Esophagus squamous epithelium (tissue), 5 donors: ENCODE data around the gene GNB5. TPM values are rescaled to one million over a fixed set of nuclear protein-coding genes. Genes with fewer than 3 reads are reported as not detected.

Experiments
- DNase-seq: peaks from one replicate; lab custom pipeline; 2025; lab: John Stamatoyannopoulos, UW
- H3K27ac ChIP-seq, 4 donors: fragments of 200-600 bp; sonication (generic); one replicate each; pipeline ENCODE4 v1.5.1; 2016 to 2019; ENCODE audit warnings: mild to moderate bottlenecking in 1 of 4
- H3K27me3 ChIP-seq, 4 donors: fragments of 200-600 bp; sonication (generic); 1 replicate in 3 of 4; 2 replicates in 1 of 4; pipeline versions ENCODE4 v1.5.1 to v1.6.0; 2017 to 2021; ENCODE audit warnings: antibody characterized with exemption in 1 of 4
- H3K36me3 ChIP-seq, 3 donors: fragments of 200-600 bp; sonication (generic); one replicate each; pipeline ENCODE4 v1.5.1; 2016 to 2019
- H3K4me1 ChIP-seq, 3 donors: fragments of 200-600 bp; sonication (generic); one replicate each; pipeline ENCODE4 v1.5.1; 2017 to 2019
- H3K4me3 ChIP-seq, 4 donors: fragments of 200-600 bp; sonication (generic); 1 replicate in 3 of 4; 2 replicates in 1 of 4; pipeline ENCODE4 v1.5.1; 2016 to 2019; ENCODE audit warnings: mild to moderate bottlenecking in 2 of 4, moderate library complexity in 1 of 4
- H3K9me3 ChIP-seq, 3 donors: fragments of 200-600 bp; sonication (generic); one replicate each; pipeline ENCODE4 v1.5.1; 2016 to 2019
- CTCF ChIP-seq, 6 experiments: fragments of 450-650 bp in 4 of 6; fragments of 200-600 bp in 2 of 6; sonication (generic) in 2 of 6; IDR thresholded peaks; one replicate each; pipeline ENCODE4 v1.5.1; 2016 to 2019; ENCODE audit warnings: antibody characterized with exemption in 6 of 6, mild to moderate bottlenecking in 4 of 6, moderate library complexity in 4 of 6
- POLR2A ChIP-seq, 4 donors: fragments of 450-650 bp; IDR thresholded peaks; one replicate each; pipeline ENCODE4 v1.6.1; 2017; ENCODE audit warnings: antibody characterized with exemption in 4 of 4, mild to moderate bottlenecking in 4 of 4, moderate library complexity in 3 of 4
- WGBS, 2 donors: methylation state at CpG; one replicate each; pipeline ENCODE4 v1.1.5; 2018; 5-methylcytosine and 5-hydroxymethylcytosine counted together
- intact Hi-C: fragments of 100-400 bp; cut with DNase I; formaldehyde crosslinking; loops from one replicate; pipeline ENCODE4 v1.15.0; 2022
- total RNA-seq, 4 donors: library from RNA; depleted of rRNA; stranded (reverse); fragments of >200 nt; gene quantifications; one replicate each; pipeline ENCODE4 v1.1.0, GENCODE V29; 2016
- donor health status: DM: yes; HTN: yes; CAD: no.

The GNB5 gene
- total RNA-seq, 4 donors from 2014 or later, result 16.4 to 22.3 (median 19.9) TPM

DNA sequence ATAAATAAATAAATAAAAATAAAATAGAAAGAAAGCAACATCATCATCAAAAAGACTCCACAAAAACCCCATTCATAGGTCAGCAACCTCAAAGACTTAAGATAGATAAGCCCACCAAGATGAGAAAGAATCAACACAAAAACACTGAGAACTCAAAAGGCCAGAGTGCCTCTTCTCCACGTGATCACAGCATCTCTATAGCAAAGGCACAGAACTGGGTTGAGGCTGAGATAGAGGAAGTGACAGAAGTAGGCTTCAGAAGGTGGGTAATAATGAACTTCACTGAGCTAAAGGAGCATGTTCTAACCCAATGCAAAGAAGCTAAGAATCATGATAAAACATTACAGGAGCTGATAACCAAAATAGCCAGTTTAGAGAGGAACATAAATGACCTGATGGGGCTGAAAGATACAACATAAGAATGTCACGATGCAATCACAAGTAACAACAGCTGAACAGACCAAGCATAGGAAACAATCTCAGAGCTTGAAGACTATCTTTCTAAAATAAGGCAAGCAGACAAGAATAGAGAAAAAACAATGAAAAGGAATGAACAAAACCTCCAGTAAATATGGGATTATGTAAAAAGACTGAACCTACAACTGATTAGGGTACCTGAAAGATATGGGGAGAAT is 26.4 kb downstream of the GNB5 start:
- H3K4me3 ChIP-seq, result no peak overlapping the region
- peaks cover 0 to 12% (median 0%) of the 10 kb centered on the region in 3 donors for H3K36me3 ChIP-seq
- no peaks in the 10 kb centered on the region for H3K9me3 ChIP-seq
- DNase-seq, result no peak
- intact Hi-C loops, result no loop called here
- no peak overlapping the region for H3K27ac ChIP-seq
- 81 to 90% methylated on average over 2 of the region's 2 CpGs for WGBS, 2 donors
- TF ChIP-seq POLR2A (IDR thresholded peaks at IDR 0.05), result no peak
- TF ChIP-seq CTCF (IDR thresholded peaks at IDR 0.05), result no peak
- H3K27me3 ChIP-seq, result no peaks in the 10 kb centered on the region
- no peaks in the 10 kb centered on the region for H3K4me1 ChIP-seq

DNA sequence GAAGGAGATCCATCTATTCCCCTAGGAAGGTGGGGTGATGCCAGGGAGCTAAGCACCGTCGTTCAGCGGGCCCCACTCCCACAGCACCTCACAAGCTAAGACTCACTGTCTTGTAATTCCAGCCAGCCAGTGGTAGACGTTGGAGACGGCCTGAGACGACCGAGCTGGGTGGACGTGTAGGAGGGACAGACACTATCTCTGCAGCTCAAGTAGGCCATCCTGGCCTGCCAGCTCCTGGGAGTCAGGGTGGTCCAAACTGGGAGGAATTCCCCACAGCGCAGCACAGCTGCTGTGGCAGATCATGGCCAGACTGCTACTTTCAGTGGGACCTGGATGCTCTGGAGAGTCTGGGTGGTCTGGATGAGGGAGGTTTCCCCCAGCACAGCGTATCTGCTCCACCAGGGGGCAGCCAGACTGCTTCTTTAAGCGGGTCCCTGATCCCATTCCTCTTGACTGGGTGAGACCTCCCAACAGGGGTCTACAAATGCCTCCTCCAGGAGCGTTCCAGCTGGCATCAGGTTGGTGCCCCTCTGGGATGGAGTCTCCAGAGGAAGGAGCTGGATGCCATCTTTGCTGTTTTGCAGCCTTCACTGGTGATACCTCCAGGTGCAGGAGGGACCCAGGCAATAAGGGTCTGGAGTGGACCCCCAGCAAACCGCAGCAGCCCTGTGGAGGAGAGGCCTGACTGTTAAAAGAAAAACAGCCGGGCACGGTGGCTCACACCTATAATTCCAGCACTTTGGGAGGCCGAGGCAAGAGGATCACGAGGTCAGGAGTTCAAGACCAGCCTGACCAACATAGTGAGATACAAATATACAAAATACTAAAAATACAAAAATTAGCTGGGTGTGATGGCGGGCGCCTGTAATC is 27.6 kb downstream of the GNB5 start:
- TF ChIP-seq CTCF (IDR thresholded peaks at IDR 0.05) (peak in 1 of 6 experiments; percentile 10), POLR2A (IDR thresholded peaks at IDR 0.05) (no peak)
- Histone ChIP-seq H3K27me3 (no peaks in the 10 kb centered on the region), H3K4me3 (no peak overlapping the region), H3K4me1 (no peaks in the 10 kb centered on the region), H3K9me3 (no peaks in the 10 kb centered on the region), H3K27ac (no peak overlapping the region), H3K36me3 (peaks cover 0 to 20% (median 6%) of the 10 kb centered on the region in 3 donors)
- 79 to 90% methylated on average over 15 to 17 of the region's 19 CpGs for WGBS, 2 donors
- no peak for DNase-seq
- intact Hi-C loops, result no loop called here

DNA sequence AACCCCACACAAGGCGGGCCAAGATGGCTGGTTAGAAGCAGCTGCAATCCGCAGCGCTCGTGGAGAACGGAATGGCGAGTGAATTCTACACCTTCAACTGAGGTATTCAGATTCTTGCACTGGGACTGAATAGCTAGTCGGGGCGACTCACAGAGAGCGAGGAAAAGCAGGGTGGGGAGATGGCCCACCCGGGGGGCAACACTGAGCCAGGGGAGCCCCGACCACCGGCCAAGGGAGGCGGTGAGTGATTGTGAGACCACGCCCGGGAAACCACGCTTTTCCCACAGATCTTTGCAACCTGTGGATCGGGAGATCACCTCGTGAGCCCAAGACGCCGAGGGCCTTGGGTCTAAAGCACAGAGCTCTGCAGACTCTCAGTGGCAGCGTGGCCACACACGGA is 28.3 kb downstream of the GNB5 start:
- Histone ChIP-seq H3K9me3 (no peaks in the 10 kb centered on the region), H3K27ac (no peak overlapping the region), H3K4me1 (no peaks in the 10 kb centered on the region), H3K27me3 (no peaks in the 10 kb centered on the region), H3K36me3 (peaks cover 0 to 20% (median 6%) of the 10 kb centered on the region in 3 donors), H3K4me3 (no peak overlapping the region)
- intact Hi-C loops, result no loop called here
- DNase-seq, result no peak
- 82 to 86% methylated on average over 18 to 19 of the region's 22 CpGs for WGBS, 2 donors
- TF ChIP-seq POLR2A (IDR thresholded peaks at IDR 0.05), result no peak
- no peak for TF ChIP-seq CTCF (IDR thresholded peaks at IDR 0.05)

DNA sequence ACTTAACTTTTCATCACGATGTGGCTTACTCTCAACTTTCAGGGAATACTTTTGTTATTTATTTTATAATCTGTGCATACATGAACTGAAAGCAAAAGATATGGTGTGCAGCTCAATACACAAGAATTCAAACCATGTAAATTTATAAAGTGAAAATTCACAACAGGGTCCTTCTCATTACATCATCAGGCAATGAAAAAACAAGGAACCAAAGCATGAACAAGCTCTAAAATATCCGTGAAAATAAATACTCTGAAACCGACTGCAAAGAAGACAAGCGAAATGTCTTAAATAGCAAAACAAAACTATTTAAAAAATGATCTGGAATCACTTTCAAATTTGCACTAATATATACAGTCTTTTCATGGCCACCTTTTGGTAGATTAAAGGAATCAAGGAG is 28.9 kb downstream of the GNB5 start:
- H3K9me3 ChIP-seq, result no peaks in the 10 kb centered on the region
- no peaks in the 10 kb centered on the region for H3K4me1 ChIP-seq
- WGBS, 2 donors, result 79 to 86% methylated on average over 4 of the region's 4 CpGs
- H3K27ac ChIP-seq, result no peak overlapping the region
- no peak overlapping the region for H3K4me3 ChIP-seq
- H3K27me3 ChIP-seq, result no peaks in the 10 kb centered on the region
- no peak for DNase-seq
- intact Hi-C loops, result no loop called here
- TF ChIP-seq CTCF (IDR thresholded peaks at IDR 0.05), result no peak
- TF ChIP-seq POLR2A (IDR thresholded peaks at IDR 0.05), result no peak
- H3K36me3 ChIP-seq, result peaks cover 0 to 20% (median 6%) of the 10 kb centered on the region in 3 donors

GRCh38 chr15:52161406-52161966 is 29.7 kb downstream of the GNB5 start:
- TF ChIP-seq CTCF (IDR thresholded peaks at IDR 0.05) (no peak), POLR2A (IDR thresholded peaks at IDR 0.05) (no peak)
- no peaks in the 10 kb centered on the region for H3K4me1 ChIP-seq
- no peak overlapping the region for H3K27ac ChIP-seq
- H3K4me3 ChIP-seq, result no peak overlapping the region
- H3K36me3 ChIP-seq, result peaks cover 0 to 20% (median 6%) of the 10 kb centered on the region in 3 donors
- DNase-seq, result no peak
- intact Hi-C loops, result no loop called here
- 74 to 82% methylated on average over 7 to 11 of the region's 13 CpGs for WGBS, 2 donors
- H3K27me3 ChIP-seq, result no peaks in the 10 kb centered on the region
- no peaks in the 10 kb centered on the region for H3K9me3 ChIP-seq
